Esophagus squamous epithelium (tissue), 5 donors: Measurements from ENCODE around the gene FNBP1L. TPM values are rescaled to one million over a fixed set of nuclear protein-coding genes. Genes with fewer than 3 reads are reported as not detected.

Source experiments
- DNase-seq: peaks from one replicate; lab custom pipeline; 2025; lab: John Stamatoyannopoulos, UW
- H3K27ac ChIP-seq, 4 donors: fragments of 200-600 bp; sonication (generic); one replicate each; pipeline ENCODE4 v1.5.1; 2016 to 2019; ENCODE audit warnings: mild to moderate bottlenecking in 1 of 4
- H3K27me3 ChIP-seq, 4 donors: fragments of 200-600 bp; sonication (generic); 1 replicate in 3 of 4; 2 replicates in 1 of 4; pipeline versions ENCODE4 v1.5.1 to v1.6.0; 2017 to 2021; ENCODE audit warnings: antibody characterized with exemption in 1 of 4
- H3K36me3 ChIP-seq, 3 donors: fragments of 200-600 bp; sonication (generic); one replicate each; pipeline ENCODE4 v1.5.1; 2016 to 2019
- H3K4me1 ChIP-seq, 3 donors: fragments of 200-600 bp; sonication (generic); one replicate each; pipeline ENCODE4 v1.5.1; 2017 to 2019
- H3K4me3 ChIP-seq, 4 donors: fragments of 200-600 bp; sonication (generic); 1 replicate in 3 of 4; 2 replicates in 1 of 4; pipeline ENCODE4 v1.5.1; 2016 to 2019; ENCODE audit warnings: mild to moderate bottlenecking in 2 of 4, moderate library complexity in 1 of 4
- H3K9me3 ChIP-seq, 3 donors: fragments of 200-600 bp; sonication (generic); one replicate each; pipeline ENCODE4 v1.5.1; 2016 to 2019
- CTCF ChIP-seq, 6 experiments: fragments of 450-650 bp in 4 of 6; fragments of 200-600 bp in 2 of 6; sonication (generic) in 2 of 6; IDR thresholded peaks; one replicate each; pipeline ENCODE4 v1.5.1; 2016 to 2019; ENCODE audit warnings: antibody characterized with exemption in 6 of 6, mild to moderate bottlenecking in 4 of 6, moderate library complexity in 4 of 6
- POLR2A ChIP-seq, 4 donors: fragments of 450-650 bp; IDR thresholded peaks; one replicate each; pipeline ENCODE4 v1.6.1; 2017; ENCODE audit warnings: antibody characterized with exemption in 4 of 4, mild to moderate bottlenecking in 4 of 4, moderate library complexity in 3 of 4
- WGBS, 2 donors: methylation state at CpG; one replicate each; pipeline ENCODE4 v1.1.5; 2018; 5-methylcytosine and 5-hydroxymethylcytosine counted together
- intact Hi-C: fragments of 100-400 bp; cut with DNase I; formaldehyde crosslinking; loops from one replicate; pipeline ENCODE4 v1.15.0; 2022
- total RNA-seq, 4 donors: library from RNA; depleted of rRNA; stranded (reverse); fragments of >200 nt; gene quantifications; one replicate each; pipeline ENCODE4 v1.1.0, GENCODE V29; 2016
- donor health status: DM: yes; HTN: yes; CAD: no.

The FNBP1L gene
- total RNA-seq, 4 donors from 2014 or later, result 7.5 to 14.2 (median 9.0) TPM

- H3K27ac ChIP-seq, result no peak overlapping the region
- WGBS, 2 donors, result 65 to 75% methylated on average over 1 of the region's 1 CpG
- no peaks in the 10 kb centered on the region for H3K9me3 ChIP-seq
- H3K36me3 ChIP-seq, result peaks cover 0 to 5% (median 0%) of the 10 kb centered on the region in 3 donors
- TF ChIP-seq CTCF (IDR thresholded peaks at IDR 0.05) (no peak), POLR2A (IDR thresholded peaks at IDR 0.05) (no peak)
- no peak overlapping the region for H3K4me3 ChIP-seq
- DNase-seq, result no peak
- H3K27me3 ChIP-seq, result no peaks in the 10 kb centered on the region
- no peaks in the 10 kb centered on the region for H3K4me1 ChIP-seq
- intact Hi-C loops, result no loop called here
Measured at GRCh38 chr1:93501829-93502369, 54.0 kb downstream of the FNBP1L start.

- intact Hi-C loops, result no loop called here
- DNase-seq, result no peak
- no peak for TF ChIP-seq CTCF (IDR thresholded peaks at IDR 0.05)
- TF ChIP-seq POLR2A (IDR thresholded peaks at IDR 0.05), result no peak
Measured at GRCh38 chr1:93502571-93502970, 54.7 kb downstream of the FNBP1L start.

GRCh38 chr1:93503163-93503562 is 55.2 kb downstream of the FNBP1L start:
- 81 to 84% methylated on average over 3 of the region's 3 CpGs for WGBS, 2 donors
- TF ChIP-seq POLR2A (IDR thresholded peaks at IDR 0.05), result no peak
- no peak for DNase-seq
- H3K4me1 ChIP-seq, result no peaks in the 10 kb centered on the region
- no peak overlapping the region for H3K27ac ChIP-seq
- no peaks in the 10 kb centered on the region for H3K27me3 ChIP-seq
- no peak overlapping the region for H3K4me3 ChIP-seq
- intact Hi-C loops, result no loop called here
- no peaks in the 10 kb centered on the region for H3K9me3 ChIP-seq
- H3K36me3 ChIP-seq, result peaks cover 0 to 5% (median 0%) of the 10 kb centered on the region in 3 donors

More at GRCh38 chr1:93502571-93502970, 54.7 kb downstream of the FNBP1L start:
- H3K9me3 ChIP-seq, result no peaks in the 10 kb centered on the region
- H3K36me3 ChIP-seq, result peaks cover 0 to 5% (median 0%) of the 10 kb centered on the region in 3 donors
- H3K27ac ChIP-seq, result no peak overlapping the region
- H3K4me1 ChIP-seq, result no peaks in the 10 kb centered on the region
- H3K4me3 ChIP-seq, result no peak overlapping the region
- 65 to 71% methylated on average over 1 of the region's 1 CpG for WGBS, 2 donors
- no peaks in the 10 kb centered on the region for H3K27me3 ChIP-seq

- DNase-seq, result no peak
- no peak overlapping the region for H3K27ac ChIP-seq
- no peak overlapping the region for H3K4me3 ChIP-seq
- H3K4me1 ChIP-seq, result no peaks in the 10 kb centered on the region
- intact Hi-C loops, result no loop called here
- no peaks in the 10 kb centered on the region for H3K27me3 ChIP-seq
- peaks cover 0 to 5% (median 0%) of the 10 kb centered on the region in 3 donors for H3K36me3 ChIP-seq
- no peaks in the 10 kb centered on the region for H3K9me3 ChIP-seq
- no peak for TF ChIP-seq POLR2A (IDR thresholded peaks at IDR 0.05)
- no peak for TF ChIP-seq CTCF (IDR thresholded peaks at IDR 0.05)
Measured at GRCh38 chr1:93503816-93504215, 55.9 kb downstream of the FNBP1L start.

- H3K27me3 ChIP-seq, result no peaks in the 10 kb centered on the region
Measured at GRCh38 chr1:93504247-93505033, 56.5 kb downstream of the FNBP1L start.

More at GRCh38 chr1:93504247-93505033, 56.5 kb downstream of the FNBP1L start:
- 89 to 93% methylated on average over 8 of the region's 8 CpGs for WGBS, 2 donors
- peaks cover 0 to 6% (median 0%) of the 10 kb centered on the region in 3 donors for H3K36me3 ChIP-seq
- no peaks in the 10 kb centered on the region for H3K9me3 ChIP-seq
- H3K4me3 ChIP-seq, result no peak overlapping the region
- intact Hi-C loops, result no loop called here
- no peak for DNase-seq
- no peak overlapping the region for H3K27ac ChIP-seq
- H3K4me1 ChIP-seq, result no peaks in the 10 kb centered on the region
- TF ChIP-seq CTCF (IDR thresholded peaks at IDR 0.05) (no peak), POLR2A (IDR thresholded peaks at IDR 0.05) (no peak)
